Ovary (tissue), 9 donors: Measurements from ENCODE around the gene FAH. TPM values are rescaled to one million over a fixed set of nuclear protein-coding genes. Genes with fewer than 3 reads are reported as not detected.

Source experiments
- DNase-seq, 5 donors: peaks; one replicate each; pipeline ENCODE4 v3.0.0-alpha.2; 2019 to 2020
- H3K27ac ChIP-seq, 2 donors: fragments of 200-600 bp; one replicate each; pipeline versions ENCODE4 v1.5.1 to v1.8.0; 2019 to 2022
- H3K27me3 ChIP-seq: fragments of 200-600 bp; one replicate; pipeline ENCODE4 v1.8.0; 2022
- H3K36me3 ChIP-seq: fragments of 200-600 bp; sonication (generic); one replicate; pipeline ENCODE4 v1.5.1; 2019
- H3K4me1 ChIP-seq: one replicate; pipeline ENCODE4 v1.8.1; 2013; ENCODE audit warnings: mild to moderate bottlenecking, moderate library complexity; ENCODE audit not compliant: insufficient read depth
- H3K4me3 ChIP-seq: fragments of 200-600 bp; sonication (generic); one replicate; pipeline ENCODE4 v1.5.1; 2017
- H3K9me3 ChIP-seq, 2 donors: fragments of 200-600 bp in 1 of 2; sonication (generic) in 1 of 2; one replicate each; pipeline versions ENCODE4 v1.5.1 to v1.8.1; 2013 to 2019; ENCODE audit warnings: mild to moderate bottlenecking in 1 of 2, moderate library complexity in 1 of 2
- EP300 ChIP-seq: sonication (generic); formaldehyde crosslinking; IDR thresholded peaks from one replicate; pipeline ENCODE4 v1.6.1; 2017; ENCODE audit warnings: antibody characterized with exemption
- POLR2A ChIP-seq: fragments of 450-650 bp; IDR thresholded peaks from one replicate; pipeline ENCODE4 v1.6.1; 2017; ENCODE audit warnings: antibody characterized with exemption, mild to moderate bottlenecking, moderate library complexity
- WGBS, 3 donors: extraction: QIAGEN DNeasy Blood & Tissue Kit in 1 of 3; methylation state at CpG; one replicate each; pipeline versions ENCODE4 v1.1.5 to v1.1.7; 2013 to 2017; 5-methylcytosine and 5-hydroxymethylcytosine counted together
- intact Hi-C, 4 donors: fragments of 100-400 bp; cut with DNase I; formaldehyde crosslinking; loops; one replicate each; pipeline versions ENCODE4 v1.11.0 to v1.15.1; 2022 to 2023
- polyA plus RNA-seq, 2 donors: library from polyadenylated mRNA; stranded (reverse); fragments of 200-250 nt in 1 of 2; fragments of 350-450 nt in 1 of 2; fragmentation: Illumina TruSeq in 1 of 2; extraction: RNeasy Lipid Tissue Mini Kit (QIAGEN cat#74804) in 1 of 2; gene quantifications; one replicate each; pipeline ENCODE4 v1.2.3, GENCODE V29; 2013 to 2014
- total RNA-seq, 7 donors: library from RNA; depleted of rRNA in 2 of 7; stranded (reverse); fragments of >200 nt in 2 of 7; fragmentation: NEBNext Ultra II Directional in 3 of 7; extraction: Animal tissue kit (Norgen Biotek cat#: 25700) in 3 of 7; gene quantifications; one replicate each; pipeline versions ENCODE4 v1.1.0 to v1.2.4, GENCODE V29; 2016 to 2023
- TF ChIP-seq, protein P1 (sequence below), 3 donors: fragments of 450-650 bp in 2 of 3; fragments of 200-600 bp in 1 of 3; IDR thresholded peaks; one replicate each; pipeline versions ENCODE4 v1.5.1 to v1.8.0; 2016 to 2022; ENCODE audit warnings: antibody characterized with exemption in 3 of 3, mild to moderate bottlenecking in 1 of 3
- donor health status: DM: no; HTN: no; CAD: no; lungs with moderate emphysema.
- donor health status: DM: no; HTN: no; CAD: no.
- donor health status: Bipolar disorder and iron deficiency.
- donor health status: DM: yes; HTN: yes; CAD: no.
- donor health status: DM: no; HTN: no; CAD: no.
- donor health status: DM: yes; HTN: yes; CAD: no.

The FAH gene
- total and polyA plus RNA-seq, 9 donors, result 19.0 to 47.2 (median 30.8) TPM

- DNase-seq, result no peak
- no peaks in the 10 kb centered on the region for H3K36me3 ChIP-seq
- TF ChIP-seq EP300, result no peak
- TF ChIP-seq, protein P1, sequence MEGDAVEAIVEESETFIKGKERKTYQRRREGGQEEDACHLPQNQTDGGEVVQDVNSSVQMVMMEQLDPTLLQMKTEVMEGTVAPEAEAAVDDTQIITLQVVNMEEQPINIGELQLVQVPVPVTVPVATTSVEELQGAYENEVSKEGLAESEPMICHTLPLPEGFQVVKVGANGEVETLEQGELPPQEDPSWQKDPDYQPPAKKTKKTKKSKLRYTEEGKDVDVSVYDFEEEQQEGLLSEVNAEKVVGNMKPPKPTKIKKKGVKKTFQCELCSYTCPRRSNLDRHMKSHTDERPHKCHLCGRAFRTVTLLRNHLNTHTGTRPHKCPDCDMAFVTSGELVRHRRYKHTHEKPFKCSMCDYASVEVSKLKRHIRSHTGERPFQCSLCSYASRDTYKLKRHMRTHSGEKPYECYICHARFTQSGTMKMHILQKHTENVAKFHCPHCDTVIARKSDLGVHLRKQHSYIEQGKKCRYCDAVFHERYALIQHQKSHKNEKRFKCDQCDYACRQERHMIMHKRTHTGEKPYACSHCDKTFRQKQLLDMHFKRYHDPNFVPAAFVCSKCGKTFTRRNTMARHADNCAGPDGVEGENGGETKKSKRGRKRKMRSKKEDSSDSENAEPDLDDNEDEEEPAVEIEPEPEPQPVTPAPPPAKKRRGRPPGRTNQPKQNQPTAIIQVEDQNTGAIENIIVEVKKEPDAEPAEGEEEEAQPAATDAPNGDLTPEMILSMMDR (IDR thresholded peaks at IDR 0.05), result no peak
- TF ChIP-seq POLR2A, result no peak
- WGBS, 3 donors, result 84 to 92% (median 87%) methylated on average over 2 of the region's 2 CpGs
- intact Hi-C loops, result no loop called here
- no peak overlapping the region for H3K27ac ChIP-seq
- no peaks in the 10 kb centered on the region for H3K27me3 ChIP-seq
- no peak overlapping the region for H3K4me3 ChIP-seq
- H3K4me1 ChIP-seq, result no peaks in the 10 kb centered on the region
- H3K9me3 ChIP-seq, result no peaks in the 10 kb centered on the region
These were observed 62.1 kb downstream of the FAH start for GRCh38 chr15:80214910-80215309.

GRCh38 chr15:80216141-80216540 lies 63.3 kb downstream of the FAH start:
- H3K4me3 ChIP-seq, result no peak overlapping the region
- TF ChIP-seq POLR2A, result no peak
- TF ChIP-seq, protein P1 (IDR thresholded peaks at IDR 0.05), result no peak
- no peak for TF ChIP-seq EP300
- WGBS, 3 donors, result 90 to 95% (median 91%) methylated on average over 5 of the region's 5 CpGs
- no peaks in the 10 kb centered on the region for H3K9me3 ChIP-seq
- intact Hi-C loops, result no loop called here
- no peaks in the 10 kb centered on the region for H3K4me1 ChIP-seq
- H3K27ac ChIP-seq, result no peak overlapping the region
- no peak for DNase-seq
- H3K36me3 ChIP-seq, result no peaks in the 10 kb centered on the region
- H3K27me3 ChIP-seq, result no peaks in the 10 kb centered on the region

GRCh38 chr15:80216911-80217310 lies 64.1 kb downstream of the FAH start:
- no peak overlapping the region for H3K4me3 ChIP-seq
- intact Hi-C loops, result no loop called here

GRCh38 chr15:80217327-80217900 lies 64.6 kb downstream of the FAH start:
- WGBS, 3 donors, result 88 to 94% (median 93%) methylated on average over 4 of the region's 4 CpGs
- H3K4me1 ChIP-seq, result no peaks in the 10 kb centered on the region
- no peaks in the 10 kb centered on the region for H3K36me3 ChIP-seq
- H3K4me3 ChIP-seq, result no peak overlapping the region
- H3K9me3 ChIP-seq, result no peaks in the 10 kb centered on the region
- H3K27ac ChIP-seq, result no peak overlapping the region
- H3K27me3 ChIP-seq, result no peaks in the 10 kb centered on the region
- TF ChIP-seq, protein P1 (IDR thresholded peaks at IDR 0.05), result no peak
- TF ChIP-seq EP300 (no peak), POLR2A (no peak)
- no peak for DNase-seq
- intact Hi-C loops, result no loop called here

More at GRCh38 chr15:80216911-80217310, 64.1 kb downstream of the FAH start:
- Histone ChIP-seq H3K9me3 (no peaks in the 10 kb centered on the region), H3K36me3 (no peaks in the 10 kb centered on the region), H3K27me3 (no peaks in the 10 kb centered on the region), H3K4me1 (no peaks in the 10 kb centered on the region), H3K27ac (no peak overlapping the region)
- DNase-seq, result no peak
- TF ChIP-seq EP300 (no peak), POLR2A (no peak)
- TF ChIP-seq, protein P1 (IDR thresholded peaks at IDR 0.05), result no peak
- WGBS, 3 donors, result 86 to 94% (median 89%) methylated on average over 1 of the region's 1 CpG
